Kidney (tissue), 14 donors: ENCODE measurements around the gene AUP1. TPM values are rescaled to one million over a fixed set of nuclear protein-coding genes. Genes with fewer than 3 reads are reported as not detected.

Experiments
- DNase-seq, 5 donors: peaks; one replicate each; pipeline ENCODE4 v3.0.0-alpha.2; 2013 to 2020
- FAIRE-seq: peaks from 2 replicates; lab custom pipeline; 2012; peaks lifted over from hg19 to GRCh38; lab: Jason Lieb, UNC
- H3K27ac ChIP-seq, 2 donors: one replicate each; pipeline ENCODE4 v1.7.0; 2013; ENCODE audit warnings: low read depth in 2 of 2, low read length in 2 of 2, inconsistent platforms in 1 of 2
- H3K27me3 ChIP-seq: one replicate; pipeline ENCODE4 v1.7.1; 2013; ENCODE audit warnings: low read length, inconsistent platforms; ENCODE audit not compliant: control insufficient read depth, insufficient read depth
- H3K36me3 ChIP-seq, 3 donors: one replicate each; pipeline versions ENCODE4 v1.7.0 to v1.7.1; 2013; ENCODE audit warnings: low read length in 3 of 3, control low read depth in 1 of 3, inconsistent platforms in 1 of 3; ENCODE audit not compliant: insufficient read depth in 3 of 3, control insufficient read depth in 2 of 3
- H3K4me1 ChIP-seq, 3 donors: one replicate each; pipeline versions ENCODE4 v1.7.0 to v1.7.1; 2013; ENCODE audit warnings: low read length in 3 of 3, inconsistent platforms in 1 of 3, low read depth in 1 of 3; ENCODE audit not compliant: control insufficient read depth in 2 of 3, insufficient read depth in 2 of 3
- H3K4me3 ChIP-seq, 3 donors: one replicate each; pipeline versions ENCODE4 v1.7.0 to v1.8.1; 2013; ENCODE audit warnings: low read length in 3 of 3, control low read depth in 1 of 3, inconsistent platforms in 1 of 3
- H3K9ac ChIP-seq, 3 donors: one replicate each; pipeline versions ENCODE4 v1.7.0 to v1.7.1; 2013; ENCODE audit warnings: low read length in 3 of 3, control low read depth in 1 of 3, inconsistent platforms in 1 of 3
- H3K9me3 ChIP-seq, 3 donors: one replicate each; pipeline versions ENCODE4 v1.7.0 to v1.7.1; 2013; ENCODE audit warnings: low read length in 3 of 3, control low read depth in 1 of 3, inconsistent platforms in 1 of 3; ENCODE audit not compliant: control insufficient read depth in 2 of 3, insufficient read depth in 1 of 3
- intact Hi-C: fragments of 100-400 bp; cut with DNase I; formaldehyde crosslinking; loops from one replicate; pipeline ENCODE4 v1.11.1; 2022
- polyA plus RNA-seq: library from polyadenylated mRNA; stranded (reverse); fragments of 350-450 nt; fragmentation: Illumina TruSeq; extraction: RNeasy Lipid Tissue Mini Kit (QIAGEN cat#74804); gene quantifications from one replicate; pipeline ENCODE4 v1.2.3, GENCODE V29; 2014; ENCODE audit warnings: low read depth, low replicate concordance; ENCODE audit not compliant: insufficient read depth
- total RNA-seq: library from RNA; stranded (reverse); fragmentation: NEBNext Ultra II Directional; extraction: Animal tissue kit (Norgen Biotek cat#: 25700); gene quantifications from one replicate; pipeline ENCODE4 v1.2.1, GENCODE V29; 2021
- TF ChIP-seq, protein P1 (sequence below): IDR thresholded peaks from 3 replicates; pipeline ENCODE4 v1.5.1; 2012; ENCODE audit warnings: mild to moderate bottlenecking, moderate library complexity, borderline replicate concordance; ENCODE audit not compliant: insufficient read depth; ENCODE audit errors: extremely low read depth
- donor health status: control.
- donor health status: control.
- donor health status: control.
- donor health status: control.
- donor health status: control.
- donor health status: DM: yes; HTN: yes; CAD: no.
- donor health status: Normal renal cell carcinoma (clear cell type).

Gene AUP1
- total and polyA plus RNA-seq, 2 donors from 2014 or later: 91.0 to 130 TPM

DNA sequence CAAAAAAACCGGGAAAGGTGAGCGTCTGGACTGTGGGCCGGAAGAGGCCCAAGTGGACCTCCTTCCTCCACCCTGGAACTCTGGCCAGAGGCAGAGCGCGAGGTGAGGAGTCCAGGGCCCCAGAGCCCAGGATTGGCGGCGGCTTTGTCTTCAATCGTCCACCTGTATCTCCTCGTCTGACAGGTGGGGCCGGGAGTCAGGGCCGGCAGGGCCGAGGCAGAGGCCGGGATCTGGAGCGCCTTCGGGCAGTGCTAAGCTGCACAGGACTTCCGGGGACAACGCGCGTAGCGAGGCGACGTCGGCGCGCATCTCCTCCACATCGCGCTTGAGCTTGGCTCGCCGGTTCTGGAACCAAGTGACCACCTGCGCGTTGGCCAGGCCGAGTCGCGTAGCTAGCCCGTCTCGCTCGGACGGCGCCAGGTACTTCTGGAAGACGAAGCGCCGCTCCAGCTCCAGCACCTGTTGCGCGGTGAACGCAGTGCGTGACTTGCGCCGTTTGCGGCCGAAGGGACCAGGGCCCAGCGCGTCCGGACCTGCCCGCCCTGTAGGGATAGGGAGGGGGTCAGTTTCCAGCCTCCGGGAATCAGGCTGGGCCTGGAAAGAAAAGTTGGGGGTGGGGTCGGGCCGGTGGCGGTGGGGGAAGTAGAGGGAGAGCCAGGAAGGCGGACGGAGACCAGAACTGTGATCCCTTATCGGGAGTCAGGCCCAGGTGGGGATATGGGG lies 31.6 kb downstream of the AUP1 start:
- FAIRE-seq (no peak), DNase-seq (peak; percentile 43 to 83 (median 50))
- intact Hi-C loops: no loop called here
- H3K27ac ChIP-seq: no peak overlapping the region
- H3K36me3 ChIP-seq: peaks cover 0 to 5% (median 3%) of the 10 kb centered on the region in 3 donors
- peaks cover 0 to 19% (median 10%) of the 10 kb centered on the region in 3 donors for H3K4me1 ChIP-seq
- peaks cover 12% of the 10 kb centered on the region for H3K27me3 ChIP-seq
- no peak overlapping the region for H3K9ac ChIP-seq
- H3K9me3 ChIP-seq: no peaks in the 10 kb centered on the region
- TF ChIP-seq, protein P1, sequence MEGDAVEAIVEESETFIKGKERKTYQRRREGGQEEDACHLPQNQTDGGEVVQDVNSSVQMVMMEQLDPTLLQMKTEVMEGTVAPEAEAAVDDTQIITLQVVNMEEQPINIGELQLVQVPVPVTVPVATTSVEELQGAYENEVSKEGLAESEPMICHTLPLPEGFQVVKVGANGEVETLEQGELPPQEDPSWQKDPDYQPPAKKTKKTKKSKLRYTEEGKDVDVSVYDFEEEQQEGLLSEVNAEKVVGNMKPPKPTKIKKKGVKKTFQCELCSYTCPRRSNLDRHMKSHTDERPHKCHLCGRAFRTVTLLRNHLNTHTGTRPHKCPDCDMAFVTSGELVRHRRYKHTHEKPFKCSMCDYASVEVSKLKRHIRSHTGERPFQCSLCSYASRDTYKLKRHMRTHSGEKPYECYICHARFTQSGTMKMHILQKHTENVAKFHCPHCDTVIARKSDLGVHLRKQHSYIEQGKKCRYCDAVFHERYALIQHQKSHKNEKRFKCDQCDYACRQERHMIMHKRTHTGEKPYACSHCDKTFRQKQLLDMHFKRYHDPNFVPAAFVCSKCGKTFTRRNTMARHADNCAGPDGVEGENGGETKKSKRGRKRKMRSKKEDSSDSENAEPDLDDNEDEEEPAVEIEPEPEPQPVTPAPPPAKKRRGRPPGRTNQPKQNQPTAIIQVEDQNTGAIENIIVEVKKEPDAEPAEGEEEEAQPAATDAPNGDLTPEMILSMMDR: no peak
- peak overlapping the region in 2 of 3 donors; percentile 35 to 38 for H3K4me3 ChIP-seq

DNA sequence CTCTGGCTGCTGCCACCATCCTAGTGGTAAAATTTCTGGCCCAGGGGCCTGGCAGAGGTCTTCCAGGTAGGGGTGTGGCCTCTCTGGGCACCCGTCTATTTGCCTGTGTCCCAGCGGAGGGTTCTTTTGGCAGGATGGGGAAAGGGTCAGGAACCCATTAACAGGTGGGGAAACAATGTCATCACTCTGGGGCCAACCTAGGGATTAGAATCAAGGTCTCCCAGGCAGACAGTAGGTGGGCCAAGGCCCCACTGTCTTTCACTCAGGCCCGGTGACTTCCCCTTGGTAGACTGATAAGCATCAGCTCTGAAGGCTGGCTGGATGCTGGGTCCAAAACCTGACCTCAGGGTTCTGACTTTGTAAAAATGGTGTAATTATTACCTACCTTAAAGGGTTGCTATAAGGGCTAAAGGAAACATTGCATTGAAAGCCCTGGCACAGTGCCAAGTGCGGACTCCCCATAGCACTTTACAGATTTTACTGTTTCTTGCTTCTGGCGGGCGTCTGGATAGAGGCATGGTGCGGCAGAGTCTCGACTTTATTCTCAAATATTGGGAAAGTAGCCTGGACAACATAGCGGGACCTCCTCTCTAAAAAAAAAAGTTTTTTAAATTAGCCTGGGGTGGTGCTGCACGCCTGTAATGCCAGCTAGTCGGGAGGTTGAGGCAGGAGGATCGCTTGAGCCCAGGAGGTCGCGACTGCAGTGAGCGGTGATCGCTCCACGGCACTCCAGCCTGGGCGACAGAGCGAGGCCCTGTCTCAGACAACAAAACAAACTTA lies 32.3 kb downstream of the AUP1 start:
- TF ChIP-seq, protein P1: no peak
- no peak for DNase-seq
- intact Hi-C loops: no loop called here
- H3K4me3 ChIP-seq: no peak overlapping the region
- no peak overlapping the region for H3K9ac ChIP-seq
- no peaks in the 10 kb centered on the region for H3K9me3 ChIP-seq
- peaks cover 10% of the 10 kb centered on the region for H3K27me3 ChIP-seq
- H3K36me3 ChIP-seq: peaks cover 0 to 10% (median 8%) of the 10 kb centered on the region in 3 donors
- no peak overlapping the region for H3K27ac ChIP-seq
- H3K4me1 ChIP-seq: peaks cover 0 to 16% (median 10%) of the 10 kb centered on the region in 3 donors
- FAIRE-seq: no peak

GRCh38 chr2:74495440-74495839 lies 34.1 kb downstream of the AUP1 start:
- Histone ChIP-seq H3K27me3 (peaks cover 6% of the 10 kb centered on the region), H3K36me3 (peaks cover 0 to 26% (median 24%) of the 10 kb centered on the region in 3 donors), H3K9ac (no peak overlapping the region), H3K4me1 (peaks cover 0 to 16% (median 10%) of the 10 kb centered on the region in 3 donors), H3K27ac (no peak overlapping the region), H3K4me3 (no peak overlapping the region), H3K9me3 (no peaks in the 10 kb centered on the region)
- intact Hi-C loops: no loop called here
- FAIRE-seq: no peak
- no peak for DNase-seq
- TF ChIP-seq, protein P1: no peak
